Gastroesophageal sphincter (tissue), 3 donors: Measurements from ENCODE around the gene AKAP13.

Source experiments
- CTCF ChIP-seq, 4 experiments: fragments of 200-600 bp in 2 of 4; fragments of 450-650 bp in 2 of 4; sonication (generic) in 1 of 4; IDR thresholded peaks; one replicate each; pipeline ENCODE4 v1.5.1; 2017 to 2019; ENCODE audit warnings: antibody characterized with exemption in 4 of 4, mild to moderate bottlenecking in 2 of 4, moderate library complexity in 2 of 4
- EP300 ChIP-seq: sonication (generic); formaldehyde crosslinking; IDR thresholded peaks from one replicate; pipeline ENCODE4 v1.6.1; 2017; ENCODE audit warnings: antibody characterized with exemption, mild to moderate bottlenecking
- POLR2A ChIP-seq, 2 donors: fragments of 450-650 bp; IDR thresholded peaks; one replicate each; pipeline ENCODE4 v1.6.1; 2017; ENCODE audit warnings: antibody characterized with exemption in 2 of 2, mild to moderate bottlenecking in 2 of 2, moderate library complexity in 1 of 2
- POLR2AphosphoS5 ChIP-seq: sonication (generic); formaldehyde crosslinking; IDR thresholded peaks from one replicate; pipeline ENCODE4 v1.6.1; 2017; ENCODE audit warnings: antibody characterized with exemption

GRCh38 chr15:85518979-85519761, 138.8 kb downstream of the AKAP13 start:
- TF ChIP-seq EP300 (no peak), CTCF (IDR thresholded peaks at IDR 0.05) (no peak), POLR2AphosphoS5 (peak; percentile 19), POLR2A (IDR thresholded peaks at IDR 0.05) (no peak)
